Esophagus squamous epithelium (tissue), 4 donors: ENCODE results near the gene SMYD3.

Experiments used
- POLR2A ChIP-seq, 4 donors: fragments of 450-650 bp; IDR thresholded peaks; one replicate each; pipeline ENCODE4 v1.6.1; 2017; ENCODE audit warnings: antibody characterized with exemption in 4 of 4, mild to moderate bottlenecking in 4 of 4, moderate library complexity in 3 of 4
- TF ChIP-seq, protein P1 (sequence below), 6 experiments: fragments of 450-650 bp in 4 of 6; fragments of 200-600 bp in 2 of 6; sonication (generic) in 2 of 6; IDR thresholded peaks; one replicate each; pipeline ENCODE4 v1.5.1; 2016 to 2019; ENCODE audit warnings: antibody characterized with exemption in 6 of 6, mild to moderate bottlenecking in 4 of 6, moderate library complexity in 4 of 6

DNA sequence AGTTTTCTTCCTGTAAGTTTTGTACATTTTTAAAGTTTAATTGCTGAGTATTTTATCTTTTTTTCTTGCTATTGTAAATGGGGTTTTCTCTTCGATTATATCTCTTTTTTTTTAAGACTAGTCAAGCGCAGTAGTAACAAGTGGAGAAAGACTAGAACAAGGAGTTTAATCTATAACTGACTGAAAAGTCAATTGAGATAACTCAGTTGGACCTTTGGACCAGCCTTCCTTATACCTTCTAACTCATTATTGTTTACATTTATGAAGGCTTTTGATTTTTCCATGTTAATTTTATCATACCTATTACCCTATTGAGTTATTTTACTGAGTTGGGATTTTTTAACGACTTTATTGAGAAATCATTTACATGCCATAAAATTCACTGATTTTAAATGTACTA, 81.2 kb downstream of the SMYD3 start:
- no peak for TF ChIP-seq POLR2A (IDR thresholded peaks at IDR 0.05)
- TF ChIP-seq, protein P1, sequence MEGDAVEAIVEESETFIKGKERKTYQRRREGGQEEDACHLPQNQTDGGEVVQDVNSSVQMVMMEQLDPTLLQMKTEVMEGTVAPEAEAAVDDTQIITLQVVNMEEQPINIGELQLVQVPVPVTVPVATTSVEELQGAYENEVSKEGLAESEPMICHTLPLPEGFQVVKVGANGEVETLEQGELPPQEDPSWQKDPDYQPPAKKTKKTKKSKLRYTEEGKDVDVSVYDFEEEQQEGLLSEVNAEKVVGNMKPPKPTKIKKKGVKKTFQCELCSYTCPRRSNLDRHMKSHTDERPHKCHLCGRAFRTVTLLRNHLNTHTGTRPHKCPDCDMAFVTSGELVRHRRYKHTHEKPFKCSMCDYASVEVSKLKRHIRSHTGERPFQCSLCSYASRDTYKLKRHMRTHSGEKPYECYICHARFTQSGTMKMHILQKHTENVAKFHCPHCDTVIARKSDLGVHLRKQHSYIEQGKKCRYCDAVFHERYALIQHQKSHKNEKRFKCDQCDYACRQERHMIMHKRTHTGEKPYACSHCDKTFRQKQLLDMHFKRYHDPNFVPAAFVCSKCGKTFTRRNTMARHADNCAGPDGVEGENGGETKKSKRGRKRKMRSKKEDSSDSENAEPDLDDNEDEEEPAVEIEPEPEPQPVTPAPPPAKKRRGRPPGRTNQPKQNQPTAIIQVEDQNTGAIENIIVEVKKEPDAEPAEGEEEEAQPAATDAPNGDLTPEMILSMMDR (IDR thresholded peaks at IDR 0.05): no peak
